ENCODE data around the gene SDK1. TPM values are rescaled to one million over a fixed set of nuclear protein-coding genes. Genes with fewer than 3 reads are reported as not detected.

The SDK1 gene
- total and polyA plus RNA-seq, 2 of the 8 experiments (the other 6 are each of a cell fraction or from before 2014, with no cell fraction given): 3.3 to 7.2 TPM

DNA sequence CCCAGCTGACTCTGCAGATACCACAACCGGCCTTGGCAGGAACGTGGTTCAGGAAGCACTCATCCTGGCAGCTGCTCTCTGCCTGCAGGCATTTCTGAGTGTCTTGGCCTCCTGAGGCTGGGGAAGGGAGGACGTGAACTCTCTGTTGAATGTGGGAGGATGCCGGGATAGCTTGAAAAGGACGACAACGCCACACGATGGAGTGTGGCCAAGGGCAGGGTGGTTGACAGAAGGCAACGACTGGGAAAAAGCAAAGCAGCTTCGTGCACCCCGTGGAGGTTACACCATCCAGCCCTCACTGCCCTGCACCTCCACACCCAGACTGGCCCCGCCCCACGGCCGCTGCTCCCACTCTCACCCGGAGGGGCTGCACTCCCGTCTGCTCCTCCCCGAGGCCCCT lies 915.0 kb downstream of the SDK1 start (continued):
- no peak for TF ChIP-seq CHD7 (IDR thresholded peaks at IDR 0.05; ENCODE audit: insufficient replicate concordance, low read length)
- TF ChIP-seq SAP30 (IDR thresholded peaks at IDR 0.05; ENCODE audit: insufficient read depth, insufficient replicate concordance, low read length): no peak
- no peak for TF ChIP-seq CEBPB (IDR thresholded peaks at IDR 0.05; ENCODE audit: low read depth, low read length)
- no peak for TF ChIP-seq CHD2 (IDR thresholded peaks at IDR 0.05; ENCODE audit: low read length)
- TF ChIP-seq SUZ12 (IDR thresholded peaks at IDR 0.05; ENCODE audit: low read length): no peak
- TF ChIP-seq CREB1 (IDR thresholded peaks at IDR 0.05): no peak
